Measurements from ENCODE around the gene RFK. TPM values are rescaled to one million over a fixed set of nuclear protein-coding genes. Genes with fewer than 3 reads are reported as not detected.

The RFK gene
- total RNA-seq, 1 experiment from 2014 or later, result 12.0 TPM

- Histone ChIP-seq H4K20me1 (ENCODE audit: control insufficient read depth, insufficient read depth, insufficient read length) (no peaks in the 10 kb centered on the region), H2BK15ac (ENCODE audit: low read depth, low read length) (no peak overlapping the region), H3K9ac (ENCODE audit: extremely low read depth, insufficient read length, low read length) (no peak overlapping the region), H3K27ac (ENCODE audit: insufficient read length, low read depth, low read length) (no peak overlapping the region), H4K8ac (replicated peaks; ENCODE audit: insufficient read length, low read depth, low read length) (no peak overlapping the region), H3K56ac (ENCODE audit: insufficient read length, low read depth, low read length) (no peak overlapping the region), H3K23ac (ENCODE audit: insufficient read length, low read depth, low read length) (no peak overlapping the region), H2BK120ac (ENCODE audit: low read depth, low read length, poor library complexity, severe bottlenecking) (no peak overlapping the region), H3K27me3 (ENCODE audit: insufficient read depth, low read length) (no peaks in the 10 kb centered on the region), H3K4me1 (ENCODE audit: insufficient read depth, low read length) (no peaks in the 10 kb centered on the region), H3K18ac (ENCODE audit: insufficient read length, low read depth, low read length) (no peak overlapping the region), H3K79me1 (ENCODE audit: insufficient read depth, low read depth, low read length, poor library complexity, severe bottlenecking) (no peaks in the 10 kb centered on the region), H2AK5ac (ENCODE audit: insufficient read length, low read length) (no peak overlapping the region), H3K4me2 (ENCODE audit: insufficient read depth, insufficient read length, low read length) (no peak overlapping the region), H3K9me3 (ENCODE audit: control insufficient read depth, low read depth, low read length) (no peaks in the 10 kb centered on the region), H2BK5ac (ENCODE audit: insufficient read length, low read length) (no peak overlapping the region), H3K4ac (ENCODE audit: low read depth, low read length) (no peak overlapping the region), H4K91ac (ENCODE audit: insufficient read length, low read depth, low read length) (no peak overlapping the region), H2AFZ (ENCODE audit: low read length) (no peak overlapping the region), H4K5ac (ENCODE audit: insufficient read length, low read depth, low read length) (no peak overlapping the region), H2BK20ac (ENCODE audit: low read depth, low read length, poor library complexity, severe bottlenecking) (no peak overlapping the region), H3K14ac (ENCODE audit: insufficient read depth, low read length) (no peak overlapping the region), H3K79me2 (ENCODE audit: insufficient read depth, low read length) (no peaks in the 10 kb centered on the region), H3T11ph (ENCODE audit: low read length) (no peak overlapping the region), H3K23me2 (ENCODE audit: insufficient read length, low read depth, low read length, poor library complexity, severe bottlenecking) (no peaks in the 10 kb centered on the region), H2BK12ac (ENCODE audit: insufficient read length, low read depth, low read length) (no peak overlapping the region)
- H3K27me3 Mint-ChIP-seq (ENCODE audit: low read depth), result no peaks in the 10 kb centered on the region
- no peak overlapping the region for H3K4me3 Mint-ChIP-seq
- no peaks in the 10 kb centered on the region for H3K9me3 Mint-ChIP-seq
- TF ChIP-seq CTCF (conservative IDR thresholded peaks at IDR 0.05), result no peak
- 0 out of 4 replicates have a peak, but pooled peaks cover 0 to 2% of the 10 kb centered on the region in 2 experiments for H3K4me1 Mint-ChIP-seq
- H3K27ac Mint-ChIP-seq, result no peak overlapping the region
- DNase-seq, result no peak
- no peaks in the 10 kb centered on the region for H3K36me3 Mint-ChIP-seq (ENCODE audit: insufficient read depth in 1 of 3, low read depth in 3 of 3)
- WGBS (ENCODE audit: extremely low coverage, insufficient read length, low lambda C conversion rate), result no CpG with 5 or more reads among the region's 4 CpGs
These were observed 42.1 kb downstream of the RFK start for GRCh38 chr9:76352026-76352620.
